ENCODE measurements around the gene SULT1A1.

DNA sequence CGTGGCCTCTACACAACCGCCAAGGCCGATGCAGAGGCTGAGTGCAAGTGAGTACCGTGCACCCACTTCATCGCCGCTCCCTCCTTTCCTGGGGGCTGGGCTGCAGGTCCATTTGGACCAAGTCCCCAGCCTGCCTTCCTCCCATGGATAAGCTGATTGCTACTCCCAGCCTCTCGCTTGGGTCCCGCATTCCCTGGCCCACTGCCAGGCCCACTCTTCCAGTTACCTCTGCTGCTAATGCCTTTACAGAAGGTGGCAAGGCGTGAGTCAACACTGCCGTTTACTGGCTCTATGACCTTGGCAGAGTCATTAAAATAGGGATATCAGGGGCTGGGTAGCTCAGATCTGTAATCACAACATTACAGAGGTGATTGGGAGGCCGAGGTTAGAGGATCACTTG, 24.2 kb downstream of the SULT1A1 start:
- TF ChIP-seq, protein P1, sequence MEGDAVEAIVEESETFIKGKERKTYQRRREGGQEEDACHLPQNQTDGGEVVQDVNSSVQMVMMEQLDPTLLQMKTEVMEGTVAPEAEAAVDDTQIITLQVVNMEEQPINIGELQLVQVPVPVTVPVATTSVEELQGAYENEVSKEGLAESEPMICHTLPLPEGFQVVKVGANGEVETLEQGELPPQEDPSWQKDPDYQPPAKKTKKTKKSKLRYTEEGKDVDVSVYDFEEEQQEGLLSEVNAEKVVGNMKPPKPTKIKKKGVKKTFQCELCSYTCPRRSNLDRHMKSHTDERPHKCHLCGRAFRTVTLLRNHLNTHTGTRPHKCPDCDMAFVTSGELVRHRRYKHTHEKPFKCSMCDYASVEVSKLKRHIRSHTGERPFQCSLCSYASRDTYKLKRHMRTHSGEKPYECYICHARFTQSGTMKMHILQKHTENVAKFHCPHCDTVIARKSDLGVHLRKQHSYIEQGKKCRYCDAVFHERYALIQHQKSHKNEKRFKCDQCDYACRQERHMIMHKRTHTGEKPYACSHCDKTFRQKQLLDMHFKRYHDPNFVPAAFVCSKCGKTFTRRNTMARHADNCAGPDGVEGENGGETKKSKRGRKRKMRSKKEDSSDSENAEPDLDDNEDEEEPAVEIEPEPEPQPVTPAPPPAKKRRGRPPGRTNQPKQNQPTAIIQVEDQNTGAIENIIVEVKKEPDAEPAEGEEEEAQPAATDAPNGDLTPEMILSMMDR (conservative IDR thresholded peaks at IDR 0.05) = no peak
- no peak for TF ChIP-seq EZH2 (IDR thresholded peaks at IDR 0.05; ENCODE audit: low read depth)

All from PC-9 (cell line).